Measurements from ENCODE around the gene DTX2. TPM values are rescaled to one million over a fixed set of nuclear protein-coding genes. Genes with fewer than 3 reads are reported as not detected.
"Not testable (repeated sequence)": the region's sequence is repeated elsewhere in the genome, so short reads cannot be mapped to it uniquely, and the experiment has no call there.

Gene DTX2
- polyA plus RNA-seq, 3 donors = 5.4 to 6.4 (median 6.2) TPM

GRCh38 chr7:76442664-76443446 is 18.7 kb upstream of the DTX2 start:
- DNase-seq (ENCODE audit: low read depth in 3 of 3, low spot score in 2 of 3) = not testable (repeated sequence)

DNA sequence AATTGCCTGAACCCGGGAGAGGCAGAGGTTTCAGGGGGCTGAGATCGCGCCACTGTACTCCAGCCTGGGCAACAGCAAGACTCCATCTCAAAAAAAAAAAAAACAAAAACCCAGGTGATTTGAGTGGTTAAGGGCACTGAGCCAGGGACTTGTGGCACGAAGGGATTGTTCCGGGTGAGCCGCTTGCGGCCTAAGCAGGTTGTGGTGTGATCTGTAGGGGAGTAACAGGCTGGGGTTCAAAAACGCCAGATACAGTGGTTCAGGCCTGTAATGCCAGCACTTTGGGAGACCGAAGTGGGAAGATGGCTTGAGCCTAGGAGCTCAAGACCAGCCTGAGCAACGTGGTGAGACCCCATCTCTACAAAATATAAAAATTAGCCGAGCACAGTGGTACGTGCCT is 17.7 kb upstream of the DTX2 start:
- DNase-seq (ENCODE audit: low read depth in 3 of 3, low spot score in 2 of 3) = not testable (repeated sequence)

GRCh38 chr7:76445577-76446008 is 15.9 kb upstream of the DTX2 start:
- DNase-seq (ENCODE audit: low read depth in 3 of 3, low spot score in 2 of 3) = not testable (repeated sequence)

GRCh38 chr7:76457017-76457416 is 4.5 kb upstream of the DTX2 start:
- DNase-seq (ENCODE audit: low read depth in 3 of 3, low spot score in 2 of 3) = not testable (repeated sequence)

DNA sequence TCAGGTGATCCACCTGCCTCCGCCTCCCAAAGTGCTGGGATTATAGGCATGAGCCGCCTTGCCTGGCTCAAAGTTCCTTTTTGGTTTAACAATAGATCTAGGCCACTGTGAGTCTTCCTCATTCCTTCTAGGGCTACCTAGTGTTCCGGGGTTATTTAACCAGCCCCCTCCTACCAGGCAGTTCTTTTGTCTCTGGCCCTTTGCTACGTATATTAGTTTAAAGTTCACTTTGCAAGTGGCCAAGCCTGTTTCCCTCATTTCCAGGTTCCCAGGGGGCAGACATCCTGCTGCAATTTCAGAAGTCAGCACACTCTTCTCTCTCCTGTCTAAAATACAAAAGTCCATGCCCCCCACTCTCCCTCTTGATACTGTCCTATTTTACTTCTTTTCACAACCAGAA is 3.0 kb upstream of the DTX2 start:
- DNase-seq (ENCODE audit: low read depth in 3 of 3, low spot score in 2 of 3) = not testable (repeated sequence)

- DNase-seq (ENCODE audit: low read depth in 3 of 3, low spot score in 2 of 3) = not testable (repeated sequence)
These were observed 742 bp upstream of the DTX2 start for GRCh38 chr7:76460767-76461166.

DNA sequence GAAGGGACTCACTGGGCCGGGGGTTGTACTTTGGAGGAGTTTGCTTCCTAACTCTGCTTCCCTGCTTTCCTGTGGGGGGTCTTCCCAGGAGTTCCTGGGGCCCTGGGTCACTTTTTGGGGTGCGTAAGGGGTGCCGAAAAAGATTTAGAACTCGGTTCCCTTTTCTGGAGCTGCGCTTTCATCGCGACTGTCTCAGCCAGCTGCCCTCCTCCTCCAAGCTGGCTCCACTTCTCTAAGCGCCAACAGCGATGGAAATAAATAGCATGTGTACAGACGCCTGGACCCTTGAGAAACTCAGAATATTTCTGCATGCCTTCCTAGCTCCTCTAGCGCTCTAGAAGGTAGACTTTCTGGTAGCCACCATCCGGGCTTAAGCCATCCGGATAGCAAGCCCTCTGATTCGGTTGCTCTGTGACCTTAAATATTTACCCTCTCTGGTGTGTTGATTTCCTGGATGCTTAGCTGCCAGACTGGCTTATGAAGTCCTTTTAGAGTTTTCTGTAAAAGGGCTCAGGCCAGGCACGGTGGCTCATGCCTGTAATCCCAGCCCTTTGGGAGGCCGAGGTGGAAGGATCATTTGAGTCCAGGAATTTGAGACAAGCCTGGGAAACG is 868 bp downstream of the DTX2 start:
- DNase-seq (ENCODE audit: low read depth in 3 of 3, low spot score in 2 of 3) = not testable (repeated sequence)

DNA sequence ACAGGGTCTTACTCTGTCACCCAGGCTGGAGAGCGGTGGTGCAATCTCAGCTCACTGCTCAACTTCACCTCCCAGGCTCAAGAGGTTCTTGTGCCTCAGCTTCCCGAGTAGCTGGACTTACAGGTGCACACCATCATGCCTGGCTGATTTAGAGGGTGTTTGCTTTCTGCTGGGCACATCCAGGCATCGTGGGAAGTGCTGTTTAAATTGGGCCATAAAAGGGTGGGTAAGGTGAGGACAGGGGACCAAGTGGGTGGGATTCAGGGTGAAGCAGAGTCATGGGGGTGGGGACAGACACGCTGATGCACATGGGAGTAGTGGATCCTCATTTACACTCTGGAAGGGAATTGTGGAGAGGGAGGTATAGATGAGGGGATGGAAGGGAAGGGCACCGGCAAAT is 3.5 kb downstream of the DTX2 start:
- DNase-seq (ENCODE audit: low read depth in 3 of 3, low spot score in 2 of 3) = not testable (repeated sequence)

DNA sequence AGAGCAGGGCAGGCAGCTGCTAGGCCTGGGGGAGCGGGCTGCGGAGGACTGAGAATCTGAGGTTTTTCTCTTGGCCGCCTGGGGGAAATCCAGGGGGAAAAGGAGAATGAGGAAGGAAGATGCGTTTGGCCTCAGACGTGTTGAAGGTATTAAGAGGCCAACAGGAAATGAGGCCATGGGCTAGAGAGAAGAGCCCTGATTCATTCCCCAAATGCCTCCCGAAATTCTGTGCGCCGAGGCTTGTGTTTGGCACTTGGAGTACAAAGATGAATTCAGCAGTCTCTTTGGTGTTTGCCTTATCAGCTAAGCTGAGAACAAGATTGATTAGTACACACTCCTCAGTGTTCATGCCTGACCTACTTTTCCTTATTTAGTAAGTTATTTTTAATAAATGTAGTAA is 4.4 kb downstream of the DTX2 start:
- DNase-seq (ENCODE audit: low read depth in 3 of 3, low spot score in 2 of 3) = not testable (repeated sequence)

DNA sequence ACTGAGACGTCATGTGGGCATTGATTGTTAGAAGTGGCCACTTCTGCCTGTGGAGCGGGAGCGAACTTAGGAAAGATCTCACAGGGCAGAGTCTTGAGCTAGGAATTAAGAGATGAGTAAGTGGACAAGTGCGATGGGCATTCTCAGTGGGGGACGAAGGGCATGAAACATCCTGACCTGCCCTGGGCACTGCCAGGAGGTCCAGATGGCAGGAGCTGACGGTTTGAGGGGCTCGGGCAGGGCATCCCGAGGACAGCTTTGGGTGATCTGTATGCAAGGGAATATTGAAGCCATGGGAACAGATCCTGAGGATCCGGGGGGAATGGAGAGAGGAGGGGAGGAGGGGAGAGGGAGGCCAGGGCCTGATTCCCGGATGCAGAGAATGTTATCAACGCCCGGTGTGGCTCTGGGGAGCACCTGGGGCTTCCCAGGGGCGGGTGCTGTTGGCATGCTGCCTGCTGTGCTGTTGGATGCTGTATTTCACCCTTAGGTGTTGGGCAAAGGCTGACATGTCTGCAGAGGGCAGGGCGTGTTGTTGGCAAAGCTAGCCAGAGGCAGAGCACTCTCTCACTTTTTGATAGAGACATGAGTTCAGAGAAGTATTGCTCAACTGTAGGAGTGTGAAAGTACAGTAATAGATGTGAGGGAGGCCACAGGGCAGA is 6.4 kb downstream of the DTX2 start:
- DNase-seq (ENCODE audit: low read depth in 3 of 3, low spot score in 2 of 3) = not testable (repeated sequence)

- not testable (repeated sequence) for DNase-seq (ENCODE audit: low read depth in 3 of 3, low spot score in 2 of 3)
These were observed 10.2 kb downstream of the DTX2 start for GRCh38 chr7:76471556-76472221.

- DNase-seq (ENCODE audit: low read depth in 3 of 3, low spot score in 2 of 3) = not testable (repeated sequence)
These were observed 11.6 kb downstream of the DTX2 start for GRCh38 chr7:76473097-76473496.

DNA sequence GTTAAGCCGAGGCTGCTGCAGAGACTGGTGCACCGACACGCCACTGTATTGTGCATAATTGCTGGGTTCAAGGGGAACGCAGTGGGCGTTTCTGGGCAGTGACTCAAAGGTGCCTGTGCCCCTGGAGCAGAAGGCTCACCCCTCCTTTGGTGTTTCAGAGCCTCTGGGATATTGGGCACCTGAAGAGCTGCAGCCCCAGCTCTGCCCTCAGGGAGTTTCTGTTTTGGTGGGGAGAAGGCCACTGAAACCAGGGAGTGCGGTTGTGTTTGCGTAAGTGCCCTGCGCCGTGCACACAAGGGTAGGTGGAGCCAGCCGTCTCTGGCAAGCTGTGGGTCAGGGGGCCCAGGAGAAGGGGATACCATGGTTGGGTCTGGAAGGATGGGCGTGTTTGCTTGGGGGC is 14.8 kb downstream of the DTX2 start:
- DNase-seq (ENCODE audit: low read depth in 3 of 3, low spot score in 2 of 3) = not testable (repeated sequence)

GRCh38 chr7:76476742-76477474 is 15.4 kb downstream of the DTX2 start:
- DNase-seq (ENCODE audit: low read depth in 3 of 3, low spot score in 2 of 3) = not testable (repeated sequence)

DNA sequence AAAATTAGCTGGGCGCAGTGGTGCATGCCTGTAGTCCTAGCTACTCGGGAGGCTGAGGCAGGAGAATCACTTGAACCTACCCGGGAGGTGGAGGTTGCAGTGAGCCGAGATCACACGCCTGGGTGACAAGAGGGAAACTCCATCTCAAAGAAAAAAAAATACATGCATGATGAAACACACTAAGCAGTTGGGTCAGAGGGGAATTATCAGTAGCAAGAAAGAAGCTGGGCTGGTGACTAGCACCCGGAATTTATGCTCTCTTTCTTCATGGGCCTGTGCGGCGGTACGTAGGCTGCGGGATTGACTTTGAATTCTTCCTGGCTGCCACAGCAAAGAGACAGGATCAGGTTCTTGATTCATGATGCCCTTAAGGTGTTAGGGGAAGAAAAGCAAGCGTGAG is 18.1 kb downstream of the DTX2 start:
- not testable (repeated sequence) for DNase-seq (ENCODE audit: low read depth in 3 of 3, low spot score in 2 of 3)

GRCh38 chr7:76480403-76481253 is 19.1 kb downstream of the DTX2 start:
- DNase-seq (ENCODE audit: low read depth in 3 of 3, low spot score in 2 of 3) = not testable (repeated sequence)

DNA sequence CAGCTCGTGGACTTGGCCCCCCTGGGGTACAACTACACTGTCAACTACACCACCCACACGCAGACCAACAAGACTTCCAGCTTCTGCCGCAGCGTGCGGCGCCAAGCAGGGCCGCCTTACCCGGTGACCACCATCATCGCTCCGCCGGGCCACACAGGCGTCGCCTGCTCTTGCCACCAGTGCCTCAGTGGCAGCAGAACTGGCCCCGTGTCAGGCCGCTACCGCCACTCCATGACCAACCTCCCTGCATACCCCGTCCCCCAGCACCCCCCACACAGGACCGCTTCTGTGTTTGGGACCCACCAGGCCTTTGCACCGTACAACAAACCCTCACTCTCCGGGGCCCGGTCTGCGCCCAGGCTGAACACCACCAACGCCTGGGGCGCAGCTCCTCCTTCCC is 21.2 kb downstream of the DTX2 start:
- DNase-seq (ENCODE audit: low read depth in 3 of 3, low spot score in 2 of 3) = not testable (repeated sequence)

GRCh38 chr7:76483081-76483480 is 21.6 kb downstream of the DTX2 start:
- DNase-seq (ENCODE audit: low read depth in 3 of 3, low spot score in 2 of 3) = not testable (repeated sequence)

DNA sequence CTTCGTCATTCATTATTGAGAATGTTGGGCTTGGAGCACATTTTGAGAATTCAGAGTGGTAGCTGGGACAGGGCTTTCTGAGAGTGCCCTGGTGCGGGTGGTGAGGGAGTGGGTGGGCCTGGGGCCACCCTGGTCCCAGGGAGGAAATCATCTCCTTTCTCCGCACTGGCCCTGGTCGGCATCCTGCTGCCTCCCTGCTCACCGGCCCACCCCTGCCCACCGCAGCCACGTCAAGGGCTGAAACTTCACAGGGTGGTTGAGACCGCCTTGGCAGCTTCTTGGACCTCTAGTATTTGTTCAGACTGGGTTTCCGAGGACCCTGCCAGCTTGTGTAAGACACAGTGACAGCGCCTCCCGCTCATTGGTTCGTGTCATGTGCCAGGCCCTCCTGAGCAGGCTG is 22.9 kb downstream of the DTX2 start:
- not testable (repeated sequence) for DNase-seq (ENCODE audit: low read depth in 3 of 3, low spot score in 2 of 3)

Data from right renal cortex interstitium (tissue), 3 donors.